ENCODE data around the gene BRMS1L.

DNA sequence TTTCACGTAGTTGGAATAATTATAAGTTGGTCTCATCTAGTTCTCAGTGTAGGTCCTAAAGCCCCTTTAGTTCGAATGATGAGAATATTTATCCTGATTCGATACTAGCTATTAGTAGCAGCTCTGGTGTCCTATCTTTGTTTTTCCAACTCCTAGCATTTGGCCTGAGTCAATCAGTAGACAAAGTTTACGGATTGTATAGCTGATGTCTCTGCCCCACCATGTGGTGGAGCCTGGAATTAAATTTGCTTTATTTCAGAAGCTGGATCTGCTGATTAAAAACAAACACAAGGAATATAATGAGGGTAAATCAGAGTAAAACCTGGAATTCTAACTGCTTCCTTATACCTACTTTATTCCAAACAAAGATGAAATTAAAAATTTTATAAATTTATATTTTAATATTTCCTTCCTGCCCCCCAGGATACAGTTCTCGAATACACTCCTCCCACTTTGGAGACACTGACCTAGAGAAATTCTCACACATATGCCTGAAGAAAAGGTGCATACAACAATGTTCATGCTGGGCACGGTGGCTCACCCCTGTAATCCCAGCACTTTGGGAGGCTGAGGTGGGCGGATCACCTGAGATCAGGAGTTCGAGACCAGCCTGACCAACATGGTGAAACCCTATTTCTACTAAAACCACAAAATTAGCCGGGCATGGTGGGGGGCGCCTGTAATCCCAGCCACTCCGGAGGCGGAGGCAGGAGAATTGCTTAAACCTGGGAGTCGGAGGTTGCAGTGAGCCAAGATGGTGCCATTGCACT is 7.6 kb upstream of the BRMS1L start:
- TF ChIP-seq, protein P1, sequence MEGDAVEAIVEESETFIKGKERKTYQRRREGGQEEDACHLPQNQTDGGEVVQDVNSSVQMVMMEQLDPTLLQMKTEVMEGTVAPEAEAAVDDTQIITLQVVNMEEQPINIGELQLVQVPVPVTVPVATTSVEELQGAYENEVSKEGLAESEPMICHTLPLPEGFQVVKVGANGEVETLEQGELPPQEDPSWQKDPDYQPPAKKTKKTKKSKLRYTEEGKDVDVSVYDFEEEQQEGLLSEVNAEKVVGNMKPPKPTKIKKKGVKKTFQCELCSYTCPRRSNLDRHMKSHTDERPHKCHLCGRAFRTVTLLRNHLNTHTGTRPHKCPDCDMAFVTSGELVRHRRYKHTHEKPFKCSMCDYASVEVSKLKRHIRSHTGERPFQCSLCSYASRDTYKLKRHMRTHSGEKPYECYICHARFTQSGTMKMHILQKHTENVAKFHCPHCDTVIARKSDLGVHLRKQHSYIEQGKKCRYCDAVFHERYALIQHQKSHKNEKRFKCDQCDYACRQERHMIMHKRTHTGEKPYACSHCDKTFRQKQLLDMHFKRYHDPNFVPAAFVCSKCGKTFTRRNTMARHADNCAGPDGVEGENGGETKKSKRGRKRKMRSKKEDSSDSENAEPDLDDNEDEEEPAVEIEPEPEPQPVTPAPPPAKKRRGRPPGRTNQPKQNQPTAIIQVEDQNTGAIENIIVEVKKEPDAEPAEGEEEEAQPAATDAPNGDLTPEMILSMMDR (IDR thresholded peaks at IDR 0.05) = peak; percentile 41 to 57 (median 43)
- no peak for TF ChIP-seq POLR2A (IDR thresholded peaks at IDR 0.05)
